Right lobe of liver (tissue), 4 donors: ENCODE data around the gene TJP3.

Source experiments
- CTCF ChIP-seq, 4 donors: fragments of 200-600 bp in 3 of 4; fragments of 450-650 bp in 1 of 4; IDR thresholded peaks; one replicate each; pipeline versions ENCODE4 v1.5.1 to v1.8.0; 2016 to 2022; ENCODE audit warnings: antibody characterized with exemption in 4 of 4, mild to moderate bottlenecking in 2 of 4
- POLR2A ChIP-seq: fragments of 450-650 bp; IDR thresholded peaks from one replicate; pipeline ENCODE4 v1.6.1; 2017; ENCODE audit warnings: antibody characterized with exemption, mild to moderate bottlenecking
- donor health status: DM: no; HTN: no; CAD: no.
- donor health status: DM: no; HTN: no; CAD: no.
- donor health status: DM: no; HTN: yes; CAD: no.

DNA sequence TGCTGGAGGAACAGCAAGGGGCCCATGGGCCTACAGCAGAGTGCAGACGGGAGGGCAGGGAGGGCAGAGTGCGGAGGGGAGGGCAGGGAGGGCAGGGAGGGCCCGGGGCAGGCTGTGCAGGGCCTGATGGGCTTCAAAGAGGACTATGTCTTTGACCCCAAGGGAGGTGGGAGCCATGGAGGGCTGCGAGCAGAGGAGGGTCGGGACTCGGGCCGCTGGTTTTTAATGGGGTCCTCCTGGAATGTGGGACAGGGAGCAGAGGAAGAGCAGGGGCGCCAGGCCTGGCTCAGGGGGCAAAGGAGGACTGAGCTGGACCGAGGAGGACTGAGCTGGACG is 11.6 kb upstream of the TJP3 start:
- TF ChIP-seq POLR2A: no peak
- no peak for TF ChIP-seq CTCF (IDR thresholded peaks at IDR 0.05)
